Epidermal melanocyte (primary cell): ENCODE data around the gene ZBTB20.

Source experiments
- DNase-seq: peaks from one replicate; pipeline ENCODE4 v3.0.0; 2011; ENCODE audit warnings: low spot score; ENCODE audit not compliant: insufficient read length

Gene ZBTB20

DNA sequence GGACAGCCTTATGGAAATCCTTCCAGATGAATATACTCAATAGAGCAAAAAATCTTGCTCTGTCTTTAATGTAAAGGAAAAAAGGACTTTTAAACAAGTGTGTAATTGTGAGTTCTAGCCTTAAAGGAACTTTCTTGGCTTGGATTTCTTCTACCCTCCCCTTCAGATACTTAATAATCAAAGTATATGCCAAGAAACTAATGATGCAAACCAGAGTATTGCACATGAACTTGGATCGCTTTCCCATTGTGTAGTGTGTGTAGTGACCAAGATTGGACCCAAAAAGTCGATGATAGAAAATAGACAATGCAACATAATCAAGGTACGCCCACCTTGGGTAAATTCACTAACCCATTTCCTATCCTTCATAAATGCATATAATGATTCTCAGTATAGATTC, 729.4 kb downstream of the ZBTB20 start:
- DNase-seq, result no peak

GRCh38 chr3:114417265-114417664, 729.8 kb downstream of the ZBTB20 start:
- no peak for DNase-seq

DNA sequence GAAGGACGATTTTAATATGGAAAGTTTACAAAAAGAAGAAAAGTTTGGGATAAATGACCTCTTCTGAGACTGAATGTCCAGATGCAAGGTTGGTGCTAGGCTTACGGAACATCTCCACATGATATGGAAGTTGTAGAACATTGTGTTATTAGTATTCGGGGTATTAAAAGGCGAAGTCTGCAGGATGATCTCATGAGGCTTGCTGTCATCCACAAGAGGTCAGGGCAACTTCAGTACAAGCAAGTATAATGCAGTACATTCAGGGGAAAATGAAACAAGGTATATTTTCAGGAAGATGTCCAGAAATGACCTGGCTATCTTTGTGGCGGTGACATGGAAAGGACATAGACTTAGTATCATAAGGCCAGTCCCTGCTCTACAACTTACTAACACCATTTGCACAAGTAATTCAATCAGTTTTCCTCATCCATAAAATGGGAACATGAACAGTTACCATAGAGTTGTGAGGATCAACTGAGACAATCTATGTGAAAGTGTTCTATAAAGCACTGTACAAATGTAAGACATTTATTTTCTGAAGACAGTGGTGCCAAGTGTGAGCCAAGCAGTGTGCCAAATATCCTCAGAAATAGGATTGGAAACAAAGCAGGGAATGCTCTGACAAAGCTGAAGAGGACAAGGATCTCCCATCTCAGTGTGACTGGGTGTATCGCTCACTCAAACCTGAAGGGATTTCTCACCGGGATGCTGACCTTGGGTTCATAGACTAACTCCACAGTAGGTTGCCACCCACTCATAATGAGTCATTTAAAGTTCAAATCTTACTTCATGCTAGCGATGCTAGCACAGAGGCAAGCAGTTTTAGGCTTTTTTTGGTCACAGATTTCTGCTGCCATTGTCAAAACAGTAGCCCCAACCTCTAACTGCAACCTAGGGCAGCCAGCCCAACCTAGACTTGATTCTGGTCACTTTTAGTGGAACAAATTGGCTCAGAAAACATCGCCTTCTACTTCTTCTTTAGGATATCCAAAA, 735.0 kb downstream of the ZBTB20 start:
- DNase-seq, result no peak

DNA sequence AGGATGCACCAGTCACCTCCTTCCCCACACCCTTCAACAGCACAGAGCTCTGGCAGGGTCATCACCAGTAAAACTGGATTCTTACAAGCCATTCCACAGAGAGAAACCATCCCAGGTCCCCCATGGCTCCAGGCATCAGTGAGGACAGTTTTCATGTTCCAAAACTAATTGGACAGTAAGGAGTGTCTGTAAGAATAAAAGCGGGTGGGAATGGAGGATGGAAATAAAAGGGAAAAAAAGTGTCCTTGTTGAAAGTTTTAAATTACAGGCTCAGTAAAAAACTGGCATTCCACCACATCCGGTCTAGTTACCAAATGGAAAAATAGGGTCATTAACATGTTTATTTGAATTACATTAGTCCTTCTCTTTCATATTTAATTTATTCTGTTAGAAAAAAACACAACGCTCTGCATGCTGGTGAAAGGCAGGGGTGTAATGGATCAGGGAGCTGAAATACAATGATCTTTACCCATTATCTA, 735.9 kb downstream of the ZBTB20 start:
- DNase-seq, result no peak

GRCh38 chr3:114408736-114409670, 738.1 kb downstream of the ZBTB20 start:
- no peak for DNase-seq

DNA sequence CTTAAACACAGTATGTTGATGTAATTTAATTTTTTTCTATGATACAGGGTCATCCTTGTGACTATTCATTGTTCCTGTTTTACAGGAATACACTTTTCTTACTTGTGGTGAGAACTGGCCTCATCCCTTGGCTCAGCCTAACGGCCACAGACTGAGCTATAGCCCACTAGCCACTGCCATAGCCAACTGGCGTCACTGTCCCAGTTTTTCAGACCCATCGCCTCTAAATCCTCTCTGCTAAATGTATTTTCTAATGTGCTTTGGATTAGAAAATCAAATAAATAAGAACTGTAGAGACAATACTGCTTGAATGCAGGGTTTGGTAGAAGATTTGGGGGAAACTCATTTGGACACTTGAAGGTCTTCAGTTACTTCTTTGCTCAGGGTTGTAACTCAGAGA, 740.2 kb downstream of the ZBTB20 start:
- no peak for DNase-seq

GRCh38 chr3:114406286-114406685, 740.8 kb downstream of the ZBTB20 start:
- no peak for DNase-seq

DNA sequence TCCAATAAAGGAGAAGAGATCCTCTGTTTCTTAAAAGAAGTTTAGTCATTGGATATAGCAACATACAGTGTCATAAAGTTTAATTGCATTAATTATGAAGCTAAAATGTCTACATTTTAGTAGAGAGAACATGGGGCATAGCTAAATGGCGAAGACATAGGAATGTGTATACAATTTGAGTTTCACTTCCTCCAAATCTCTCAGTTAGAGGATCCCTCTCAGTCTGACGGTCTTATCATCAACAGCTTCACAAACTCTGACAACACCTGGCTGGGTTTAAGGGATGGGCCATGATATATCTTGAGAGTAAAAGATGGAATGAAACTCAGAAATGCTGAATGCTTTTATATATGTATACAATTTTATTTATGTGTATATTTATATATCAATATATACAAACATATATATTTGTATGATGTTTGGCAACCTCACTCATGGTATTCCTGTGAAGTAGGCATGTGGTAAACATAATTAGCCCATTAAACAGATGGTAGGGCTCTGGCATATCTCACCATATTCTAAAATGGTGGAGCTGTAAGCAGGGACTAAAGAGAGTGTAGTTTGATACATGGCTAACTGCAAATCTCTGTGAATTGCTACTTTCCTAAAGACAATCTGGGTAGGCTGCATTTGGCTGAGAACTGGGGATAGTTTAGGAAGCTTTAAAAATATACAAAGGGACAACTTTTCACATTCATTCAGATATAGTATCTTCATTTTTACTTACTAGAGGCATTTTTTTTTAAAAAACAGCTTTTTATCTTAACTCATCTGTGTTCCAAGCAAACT, 741.7 kb downstream of the ZBTB20 start:
- no peak for DNase-seq

- DNase-seq, result no peak
Measured at GRCh38 chr3:114404590-114404989, 742.5 kb downstream of the ZBTB20 start.

DNA sequence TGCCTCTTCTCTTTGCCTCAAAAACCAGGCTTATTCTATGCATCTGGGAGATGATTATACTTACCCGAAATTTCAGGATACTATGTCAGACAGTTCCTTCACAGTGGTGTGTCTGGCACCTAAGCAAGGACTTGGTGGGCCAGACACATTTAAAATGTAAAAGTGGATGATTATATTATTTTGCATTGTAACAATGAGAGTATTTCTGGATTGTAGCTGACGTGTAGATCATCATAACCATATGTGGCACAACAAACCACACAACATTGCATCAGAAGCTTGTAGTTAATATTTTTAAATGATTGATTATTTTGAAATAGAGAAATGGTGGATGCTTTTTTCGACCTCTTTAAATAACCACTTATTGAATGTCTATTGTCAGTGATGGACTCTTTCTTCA, 744.2 kb downstream of the ZBTB20 start:
- DNase-seq, result no peak

DNA sequence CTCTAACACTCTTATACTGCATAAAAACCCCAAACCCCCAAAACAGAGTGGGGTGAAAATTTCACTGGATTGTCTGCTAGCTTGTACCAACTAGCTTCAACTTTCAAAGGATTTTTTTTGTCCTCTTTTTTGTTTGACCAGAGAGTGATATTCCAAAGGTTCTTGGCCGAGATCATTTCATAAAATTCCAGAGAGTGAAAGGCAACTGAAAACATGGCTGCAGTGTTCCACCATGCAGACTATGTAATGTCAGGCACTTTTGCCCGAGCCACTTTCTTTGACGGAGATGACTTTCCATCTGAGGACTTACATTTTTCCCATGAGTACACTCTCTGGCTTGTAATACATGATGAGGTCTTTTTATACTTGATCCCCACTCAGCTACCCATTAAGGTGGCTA, 745.7 kb downstream of the ZBTB20 start:
- no peak for DNase-seq

DNA sequence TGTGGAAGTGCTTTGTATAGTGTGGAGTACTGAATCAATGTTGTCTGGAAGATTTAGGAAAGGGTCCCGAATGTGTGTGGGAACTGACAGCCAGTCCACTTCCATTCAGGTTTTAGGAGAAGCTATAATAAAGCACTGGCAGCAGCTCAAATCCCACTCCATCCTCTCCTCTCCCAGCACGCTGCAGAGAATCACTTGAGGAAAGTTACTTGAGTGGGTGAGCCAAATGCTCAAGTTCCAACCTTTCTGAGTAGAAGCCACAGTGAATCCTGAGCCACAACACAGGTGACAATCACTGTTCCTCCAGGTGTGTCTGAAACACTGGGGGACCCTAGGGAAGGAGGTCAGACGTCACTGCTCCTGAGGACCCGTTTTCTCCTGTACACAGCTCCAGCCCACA, 746.7 kb downstream of the ZBTB20 start:
- no peak for DNase-seq

DNA sequence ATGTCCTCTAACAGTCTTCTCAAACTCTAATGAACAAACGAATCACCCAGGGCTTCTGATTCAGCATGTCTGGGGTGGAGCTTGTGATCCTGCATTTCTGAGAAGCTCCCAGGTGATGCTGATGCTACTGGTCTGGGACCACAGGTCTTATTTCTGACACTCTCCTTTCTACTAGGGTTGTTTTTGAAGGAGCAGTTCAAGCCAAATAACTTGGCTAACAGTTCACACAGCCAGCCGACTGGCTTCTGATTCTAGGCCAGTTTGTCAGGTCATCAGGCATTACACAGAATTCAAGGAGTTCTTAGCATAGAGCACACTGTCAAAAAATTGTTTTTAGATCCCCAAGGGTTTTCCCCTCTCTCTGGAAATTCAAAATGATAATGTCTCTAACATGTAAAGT, 752.5 kb downstream of the ZBTB20 start:
- no peak for DNase-seq

DNA sequence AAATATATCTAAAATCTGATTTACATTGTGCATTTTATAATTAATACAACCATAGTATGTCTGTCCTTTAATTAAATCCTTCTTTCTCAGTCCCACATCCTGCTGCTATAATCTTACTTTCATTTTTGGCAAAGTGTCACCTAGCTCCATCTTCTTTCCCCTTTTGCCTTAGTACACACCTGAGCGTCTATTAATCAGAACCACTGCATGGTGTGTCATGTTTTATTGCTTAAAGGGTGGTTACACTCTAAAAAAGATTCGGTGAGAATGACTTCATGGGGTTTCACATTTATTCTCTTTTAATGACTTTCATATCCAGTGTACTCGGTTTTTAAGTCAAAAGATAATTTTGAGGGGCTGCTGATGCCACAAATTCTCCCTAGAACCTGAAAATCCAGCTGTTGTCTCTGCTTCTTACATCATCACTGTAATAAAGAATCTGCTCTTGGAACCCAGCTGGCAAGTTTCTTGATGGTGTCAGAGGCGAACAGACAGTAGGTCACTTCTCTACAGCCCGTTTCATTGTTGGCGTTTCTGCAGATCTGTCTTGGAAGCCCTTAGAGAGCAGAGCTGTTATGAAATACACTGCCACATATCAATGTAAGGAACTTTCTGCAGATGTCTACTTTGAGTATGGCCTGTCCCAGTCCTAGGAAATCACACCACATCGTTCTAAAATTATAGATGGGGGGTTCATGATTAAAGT, 753.6 kb downstream of the ZBTB20 start:
- DNase-seq, result no peak

- no peak for DNase-seq
Measured at GRCh38 chr3:114392831-114393230, 754.3 kb downstream of the ZBTB20 start.

GRCh38 chr3:114389156-114389555, 757.9 kb downstream of the ZBTB20 start:
- no peak for DNase-seq

GRCh38 chr3:114384558-114384903, 762.6 kb downstream of the ZBTB20 start:
- DNase-seq, result no peak

GRCh38 chr3:114383875-114384557, 763.1 kb downstream of the ZBTB20 start:
- peak; percentile 61 for DNase-seq

DNA sequence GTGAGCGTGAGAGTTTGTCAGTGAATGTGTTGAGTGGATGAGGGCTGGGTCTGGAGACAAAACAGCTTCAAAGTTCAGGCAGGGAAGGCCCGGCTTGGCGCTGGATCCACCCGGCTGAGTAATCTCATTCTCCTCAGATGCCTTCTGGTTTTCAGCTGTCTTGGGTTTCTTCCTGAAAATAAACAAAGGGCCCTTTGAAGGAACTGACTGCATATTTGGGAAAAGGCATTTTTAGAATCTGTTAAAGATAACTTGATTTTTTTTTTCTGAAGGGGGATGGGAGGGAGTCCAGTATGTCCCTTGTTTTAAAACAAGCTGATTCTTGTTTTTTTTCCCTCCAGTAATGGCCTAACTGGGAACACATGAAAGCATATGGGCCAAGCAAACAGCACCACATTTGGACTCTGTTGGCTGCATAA, 766.8 kb downstream of the ZBTB20 start:
- DNase-seq, result peak; percentile 82

GRCh38 chr3:114379266-114379665, 767.8 kb downstream of the ZBTB20 start:
- no peak for DNase-seq
